HG03196 (cell line): Measurements from ENCODE around the gene SLC25A47.
A peak's percentile ranks its signal among the peaks of the same experiment; 100 is the strongest.

ENCODE experiments used
- ATAC-seq: cut with Tn5 transposase; IDR thresholded peaks from one replicate; pipeline ENCODE4 v1.9.1; 2021; ENCODE audit not compliant: unreplicated experiment

SLC25A47 gene

GRCh38 chr14:100374270-100374669 lies 51.1 kb downstream of the SLC25A47 start:
- ATAC-seq = no peak

GRCh38 chr14:100374876-100375265 lies 51.7 kb downstream of the SLC25A47 start:
- no peak for ATAC-seq

DNA sequence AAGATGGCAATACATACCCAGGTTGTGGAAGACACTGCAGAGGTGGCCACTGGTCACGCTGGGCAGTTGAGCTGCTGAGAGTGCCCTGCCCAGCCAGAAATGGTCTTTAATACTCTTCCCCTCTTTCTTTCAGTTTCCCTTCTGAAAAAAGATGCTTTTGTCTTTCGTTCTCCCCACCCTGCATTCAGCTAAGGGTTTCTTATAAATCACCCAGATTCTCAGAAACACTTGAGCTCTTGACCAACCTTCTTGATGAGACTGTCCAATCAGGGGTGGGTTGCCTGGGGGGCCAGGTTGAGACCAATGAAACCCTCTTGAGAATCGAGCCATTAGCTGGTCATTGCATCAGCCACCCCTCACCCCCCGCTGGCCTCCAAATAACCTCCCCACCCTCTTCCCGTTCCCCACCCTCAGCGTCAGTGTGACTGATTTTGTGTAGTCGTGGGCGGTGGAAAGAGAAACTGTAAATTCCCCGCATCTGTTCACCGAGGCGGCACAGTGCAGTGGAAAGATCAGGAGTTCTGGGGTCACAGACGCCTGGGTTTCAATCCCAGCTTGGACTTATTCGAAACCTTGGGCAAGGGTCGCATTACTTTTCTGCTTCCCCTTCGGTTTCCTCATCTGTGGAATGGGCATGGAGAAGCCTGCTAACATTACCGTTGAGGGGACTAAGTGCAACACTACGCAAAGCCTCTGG lies 52.3 kb downstream of the SLC25A47 start:
- peak; percentile 33 for ATAC-seq

- peak; percentile 84 for ATAC-seq
Measured at GRCh38 chr14:100375963-100376735, 53.0 kb downstream of the SLC25A47 start, which contains the start of gene WDR25. Gene WDR25 (plus strand): TSS chr14:100376485.

- no peak for ATAC-seq
Measured at GRCh38 chr14:100376751-100377171, 53.6 kb downstream of the SLC25A47 start.
